ENCODE results near the gene KCNC2.
"Not testable (repeated sequence)": the region's sequence is repeated elsewhere in the genome, so short reads cannot be mapped to it uniquely, and the experiment has no call there.

DNA sequence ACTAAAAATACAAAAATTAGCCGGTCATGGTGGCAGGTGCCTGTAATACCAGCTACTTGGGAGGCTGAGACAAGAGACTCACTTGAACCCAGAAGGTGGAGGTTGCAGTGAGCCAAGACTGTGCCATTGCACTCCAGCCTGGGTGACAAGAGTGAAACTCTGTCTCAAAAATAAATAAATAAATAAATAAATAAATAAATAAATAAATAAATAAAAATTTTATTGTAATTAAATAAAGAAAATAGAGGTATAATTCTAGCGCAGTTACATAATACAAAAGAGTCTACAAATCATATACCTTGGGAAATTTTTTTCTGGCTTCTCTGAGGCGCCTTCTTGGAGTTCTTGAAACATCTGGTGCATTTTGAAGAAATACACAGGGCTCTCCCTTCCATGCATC lies 23.8 kb downstream of the KCNC2 start:
- TF ChIP-seq POLR2AphosphoS5 (IDR thresholded peaks at IDR 0.05; ENCODE audit: low read depth, low read length); POLR2A (IDR thresholded peaks at IDR 0.05; ENCODE audit: low read depth, low read length); TAF1 (IDR thresholded peaks at IDR 0.05; ENCODE audit: borderline replicate concordance, low read depth, low read length): not testable (repeated sequence)

Data from GM12892 (cell line).